Gastroesophageal sphincter (tissue), 4 donors: Measurements from ENCODE around the gene GASK1B. TPM values are rescaled to one million over a fixed set of nuclear protein-coding genes. Genes with fewer than 3 reads are reported as not detected.

Experiments used
- ATAC-seq: fragments of 150-250 bp; one replicate; pipeline ENCODE4 v1.9.1; 2016; ENCODE audit warnings: mild to moderate bottlenecking, moderate library complexity
- H3K27ac ChIP-seq, 4 donors: fragments of 200-600 bp; sonication (generic) in 3 of 4; 1 replicate in 3 of 4; 2 replicates in 1 of 4; pipeline ENCODE4 v1.5.1; 2016 to 2019
- H3K27me3 ChIP-seq: fragments of 200-600 bp; sonication (generic); one replicate; pipeline ENCODE4 v1.5.1; 2019
- H3K36me3 ChIP-seq, 2 donors: fragments of 200-600 bp; sonication (generic); one replicate each; pipeline ENCODE4 v1.5.1; 2019; ENCODE audit warnings: control low read depth in 1 of 2
- H3K4me1 ChIP-seq, 3 donors: fragments of 200-600 bp; sonication (generic); 1 replicate in 2 of 3; 2 replicates in 1 of 3; pipeline ENCODE4 v1.5.1; 2016 to 2019; ENCODE audit warnings: control low read depth in 2 of 3
- H3K4me3 ChIP-seq, 2 donors: fragments of 200-600 bp; sonication (generic); one replicate each; pipeline ENCODE4 v1.5.1; 2019; ENCODE audit warnings: mild to moderate bottlenecking in 1 of 2, moderate library complexity in 1 of 2
- H3K9me3 ChIP-seq, 3 donors: fragments of 200-600 bp; sonication (generic); one replicate each; pipeline ENCODE4 v1.5.1; 2017 to 2019; ENCODE audit warnings: control low read depth in 2 of 3
- EP300 ChIP-seq: sonication (generic); formaldehyde crosslinking; IDR thresholded peaks from one replicate; pipeline ENCODE4 v1.6.1; 2017; ENCODE audit warnings: antibody characterized with exemption, mild to moderate bottlenecking
- POLR2A ChIP-seq, 2 donors: fragments of 450-650 bp; IDR thresholded peaks; one replicate each; pipeline ENCODE4 v1.6.1; 2017; ENCODE audit warnings: antibody characterized with exemption in 2 of 2, mild to moderate bottlenecking in 2 of 2, moderate library complexity in 1 of 2
- POLR2AphosphoS5 ChIP-seq: sonication (generic); formaldehyde crosslinking; IDR thresholded peaks from one replicate; pipeline ENCODE4 v1.6.1; 2017; ENCODE audit warnings: antibody characterized with exemption
- WGBS, 2 donors: methylation state at CpG; one replicate each; pipeline ENCODE4 v1.1.5; 2018; ENCODE audit warnings: low coverage in 1 of 2; 5-methylcytosine and 5-hydroxymethylcytosine counted together
- total RNA-seq, 4 donors: library from RNA; depleted of rRNA; stranded (reverse); fragments of >200 nt; gene quantifications; one replicate each; pipeline ENCODE4 v1.1.0, GENCODE V29; 2016
- TF ChIP-seq, protein P1 (sequence below), 4 experiments: fragments of 200-600 bp in 2 of 4; fragments of 450-650 bp in 2 of 4; sonication (generic) in 1 of 4; IDR thresholded peaks; one replicate each; pipeline ENCODE4 v1.5.1; 2017 to 2019; ENCODE audit warnings: antibody characterized with exemption in 4 of 4, mild to moderate bottlenecking in 2 of 4, moderate library complexity in 2 of 4

The GASK1B gene
- total RNA-seq, 4 donors from 2014 or later, result 33.8 to 66.6 (median 42.0) TPM

DNA sequence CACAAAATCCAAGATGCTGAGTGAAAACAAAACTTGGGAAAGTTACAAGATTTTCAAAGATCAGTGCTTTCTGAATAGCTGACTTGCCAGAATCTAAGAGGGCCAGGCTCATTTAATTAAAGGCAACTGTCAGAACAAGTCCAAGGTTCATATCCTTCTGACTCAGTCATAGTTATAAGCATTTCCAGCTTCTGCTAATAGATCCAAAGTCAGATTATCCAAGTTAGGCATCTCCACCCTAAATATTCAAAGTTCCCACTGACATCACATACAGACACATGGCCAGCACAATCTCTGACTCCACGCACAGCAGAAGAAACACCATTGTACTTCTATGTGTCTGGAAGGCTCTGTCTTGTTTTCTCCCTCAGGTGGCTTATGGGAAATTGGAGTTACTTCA is 41.8 kb downstream of the GASK1B start:
- Histone ChIP-seq H3K4me1 (peaks cover 0 to 4% (median 0%) of the 10 kb centered on the region in 3 donors), H3K9me3 (no peaks in the 10 kb centered on the region), H3K36me3 (no peaks in the 10 kb centered on the region), H3K4me3 (no peak overlapping the region), H3K27me3 (no peaks in the 10 kb centered on the region), H3K27ac (peak overlapping the region in 1 of 4 donors; percentile 1)
- whole genome bisulfite sequencing, 2 donors, result 50% methylated on average over 1 of the region's 1 CpG; no CpG with 5 or more reads in 1 of the 2 donors
- ATAC-seq, result peak; percentile 70
- TF ChIP-seq POLR2A (IDR thresholded peaks at IDR 0.05) (no peak), POLR2AphosphoS5 (peak; percentile 17)

DNA sequence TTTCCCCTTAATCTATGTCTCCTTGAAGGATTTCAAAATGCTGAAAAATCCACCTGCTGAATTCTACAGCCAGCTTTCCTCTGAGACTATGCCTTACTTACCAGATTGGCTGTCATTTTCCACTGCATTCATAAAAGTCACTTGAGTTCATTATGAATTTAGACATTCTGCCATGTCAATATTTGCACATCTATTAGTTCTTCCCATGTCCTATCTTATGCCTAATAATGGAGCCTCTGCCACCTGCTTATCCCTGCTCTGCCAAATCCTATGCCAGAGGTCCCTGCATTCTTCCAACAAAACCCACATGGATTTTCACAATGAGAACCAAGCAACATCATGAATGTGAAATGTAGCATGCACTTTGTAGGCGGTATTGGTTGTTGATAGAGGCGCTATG is 42.6 kb downstream of the GASK1B start:
- H3K27me3 ChIP-seq, result no peaks in the 10 kb centered on the region
- peaks cover 0 to 4% (median 0%) of the 10 kb centered on the region in 3 donors for H3K4me1 ChIP-seq
- TF ChIP-seq POLR2A (IDR thresholded peaks at IDR 0.05) (no peak), EP300 (no peak), POLR2AphosphoS5 (no peak)
- TF ChIP-seq, protein P1, sequence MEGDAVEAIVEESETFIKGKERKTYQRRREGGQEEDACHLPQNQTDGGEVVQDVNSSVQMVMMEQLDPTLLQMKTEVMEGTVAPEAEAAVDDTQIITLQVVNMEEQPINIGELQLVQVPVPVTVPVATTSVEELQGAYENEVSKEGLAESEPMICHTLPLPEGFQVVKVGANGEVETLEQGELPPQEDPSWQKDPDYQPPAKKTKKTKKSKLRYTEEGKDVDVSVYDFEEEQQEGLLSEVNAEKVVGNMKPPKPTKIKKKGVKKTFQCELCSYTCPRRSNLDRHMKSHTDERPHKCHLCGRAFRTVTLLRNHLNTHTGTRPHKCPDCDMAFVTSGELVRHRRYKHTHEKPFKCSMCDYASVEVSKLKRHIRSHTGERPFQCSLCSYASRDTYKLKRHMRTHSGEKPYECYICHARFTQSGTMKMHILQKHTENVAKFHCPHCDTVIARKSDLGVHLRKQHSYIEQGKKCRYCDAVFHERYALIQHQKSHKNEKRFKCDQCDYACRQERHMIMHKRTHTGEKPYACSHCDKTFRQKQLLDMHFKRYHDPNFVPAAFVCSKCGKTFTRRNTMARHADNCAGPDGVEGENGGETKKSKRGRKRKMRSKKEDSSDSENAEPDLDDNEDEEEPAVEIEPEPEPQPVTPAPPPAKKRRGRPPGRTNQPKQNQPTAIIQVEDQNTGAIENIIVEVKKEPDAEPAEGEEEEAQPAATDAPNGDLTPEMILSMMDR (IDR thresholded peaks at IDR 0.05), result no peak
- WGBS, 2 donors, result 88 to 95% methylated on average over 2 of the region's 2 CpGs
- no peak for ATAC-seq
- H3K36me3 ChIP-seq, result no peaks in the 10 kb centered on the region
- no peaks in the 10 kb centered on the region for H3K9me3 ChIP-seq
- H3K27ac ChIP-seq, result no peak overlapping the region
- no peak overlapping the region for H3K4me3 ChIP-seq

DNA sequence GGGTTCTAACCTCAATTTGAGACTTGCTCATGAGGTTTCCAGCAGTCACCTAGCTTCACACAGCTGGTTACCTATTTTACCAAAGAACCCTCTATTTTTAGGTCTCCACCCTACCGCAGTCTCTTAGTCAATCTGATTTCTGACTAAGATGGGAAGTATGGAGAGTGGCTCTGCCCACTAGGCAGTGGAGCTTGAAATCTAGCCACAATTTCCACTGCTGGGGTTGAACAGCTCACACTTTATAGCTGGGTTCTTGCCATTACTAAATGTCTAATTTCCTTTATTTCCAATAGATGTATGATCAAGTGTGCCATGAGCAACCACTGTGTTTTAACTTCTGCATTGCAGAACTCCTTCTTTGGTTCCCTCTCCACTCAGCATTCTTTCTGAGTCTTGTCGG is 43.1 kb downstream of the GASK1B start:
- Histone ChIP-seq H3K4me3 (no peak overlapping the region), H3K27ac (no peak overlapping the region), H3K9me3 (no peaks in the 10 kb centered on the region), H3K27me3 (no peaks in the 10 kb centered on the region), H3K4me1 (peaks cover 0 to 3% (median 0%) of the 10 kb centered on the region in 3 donors), H3K36me3 (no peaks in the 10 kb centered on the region)
- ATAC-seq, result no peak
- TF ChIP-seq POLR2A (IDR thresholded peaks at IDR 0.05), result no peak
- no peak for TF ChIP-seq EP300
- TF ChIP-seq, protein P1 (IDR thresholded peaks at IDR 0.05), result no peak
- TF ChIP-seq POLR2AphosphoS5, result no peak
- 88 to 100% methylated on average over 2 of the region's 2 CpGs for WGBS, 2 donors

DNA sequence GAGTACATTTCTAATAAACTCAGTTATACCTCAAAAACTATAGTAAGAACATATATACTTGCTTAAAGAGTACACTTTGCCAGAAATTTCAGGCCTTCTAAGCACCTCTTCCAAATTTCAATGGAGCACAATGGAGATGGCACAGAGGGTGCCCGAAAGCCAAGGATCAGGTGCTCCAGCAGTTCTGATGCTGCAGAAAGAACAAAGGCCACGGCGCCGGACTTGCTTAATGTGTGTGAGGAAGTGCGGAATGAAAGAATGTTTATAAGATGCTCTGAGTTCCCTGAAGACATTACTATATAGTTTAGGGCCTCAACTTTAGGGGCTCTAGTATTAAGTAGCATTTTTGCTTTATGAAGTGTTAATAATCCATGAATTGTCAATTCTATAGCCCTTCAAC is 44.3 kb downstream of the GASK1B start:
- TF ChIP-seq POLR2A (IDR thresholded peaks at IDR 0.05) (no peak), POLR2AphosphoS5 (no peak), EP300 (no peak)
- TF ChIP-seq, protein P1 (IDR thresholded peaks at IDR 0.05), result no peak
- H3K9me3 ChIP-seq, result no peaks in the 10 kb centered on the region
- no peak overlapping the region for H3K27ac ChIP-seq
- H3K4me1 ChIP-seq, result no peaks in the 10 kb centered on the region
- H3K4me3 ChIP-seq, result no peak overlapping the region
- no peaks in the 10 kb centered on the region for H3K27me3 ChIP-seq
- H3K36me3 ChIP-seq, result no peaks in the 10 kb centered on the region
- WGBS, 2 donors, result 97% methylated on average over 5 of the region's 5 CpGs
- ATAC-seq, result no peak

DNA sequence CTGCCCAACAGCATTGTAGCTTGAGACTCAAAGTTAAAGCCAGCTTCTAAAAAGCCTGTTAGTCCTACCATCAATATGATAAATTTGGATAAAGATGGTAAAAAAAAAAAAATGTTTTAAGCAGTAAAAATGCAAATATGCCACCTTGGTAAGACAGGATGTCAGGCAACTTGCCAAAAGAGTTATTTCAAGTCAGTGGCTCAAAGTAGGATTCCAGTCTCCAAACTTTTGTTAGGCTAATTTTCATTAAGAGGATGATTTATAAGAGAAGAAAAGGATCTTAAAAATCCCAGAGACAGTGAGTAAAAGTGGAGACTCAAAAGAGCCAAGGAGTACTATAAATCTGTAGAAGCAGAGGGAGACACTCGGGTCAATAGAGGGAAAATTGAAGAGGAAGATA is 47.5 kb downstream of the GASK1B start:
- no peak for TF ChIP-seq POLR2AphosphoS5
- no peak for TF ChIP-seq POLR2A (IDR thresholded peaks at IDR 0.05)
- TF ChIP-seq, protein P1 (IDR thresholded peaks at IDR 0.05), result no peak
- no peak for TF ChIP-seq EP300
- Histone ChIP-seq H3K36me3 (no peaks in the 10 kb centered on the region), H3K9me3 (no peaks in the 10 kb centered on the region), H3K4me3 (no peak overlapping the region), H3K4me1 (peaks cover 2 to 12% (median 3%) of the 10 kb centered on the region in 3 donors), H3K27me3 (no peaks in the 10 kb centered on the region), H3K27ac (no peak overlapping the region)
- WGBS, 2 donors, result 55 to 63% methylated on average over 1 of the region's 1 CpG
- ATAC-seq, result no peak

Other genes with a start within 250 kb of the GASK1B start
- gene TMEM144, start 37.5 kb upstream of the GASK1B start, total RNA-seq, result 10 to 100 TPM in 1 of 4 donors, 1 to 10 TPM in 3; 3.9 to 13.4 (median 6.3) TPM